CD4-positive, alpha-beta T cell treated with Interleukin-12 subunit alpha and Interleukin-12 subunit beta, for 1 hour (primary cell): Measurements from ENCODE around the gene CLDND2.
A peak's percentile ranks its signal among the peaks of the same experiment; 100 is the strongest.

ENCODE experiments used
- DNase-seq: peaks from one replicate; pipeline ENCODE4 v3.0.0-alpha.2; 2020

CLDND2 gene

DNA sequence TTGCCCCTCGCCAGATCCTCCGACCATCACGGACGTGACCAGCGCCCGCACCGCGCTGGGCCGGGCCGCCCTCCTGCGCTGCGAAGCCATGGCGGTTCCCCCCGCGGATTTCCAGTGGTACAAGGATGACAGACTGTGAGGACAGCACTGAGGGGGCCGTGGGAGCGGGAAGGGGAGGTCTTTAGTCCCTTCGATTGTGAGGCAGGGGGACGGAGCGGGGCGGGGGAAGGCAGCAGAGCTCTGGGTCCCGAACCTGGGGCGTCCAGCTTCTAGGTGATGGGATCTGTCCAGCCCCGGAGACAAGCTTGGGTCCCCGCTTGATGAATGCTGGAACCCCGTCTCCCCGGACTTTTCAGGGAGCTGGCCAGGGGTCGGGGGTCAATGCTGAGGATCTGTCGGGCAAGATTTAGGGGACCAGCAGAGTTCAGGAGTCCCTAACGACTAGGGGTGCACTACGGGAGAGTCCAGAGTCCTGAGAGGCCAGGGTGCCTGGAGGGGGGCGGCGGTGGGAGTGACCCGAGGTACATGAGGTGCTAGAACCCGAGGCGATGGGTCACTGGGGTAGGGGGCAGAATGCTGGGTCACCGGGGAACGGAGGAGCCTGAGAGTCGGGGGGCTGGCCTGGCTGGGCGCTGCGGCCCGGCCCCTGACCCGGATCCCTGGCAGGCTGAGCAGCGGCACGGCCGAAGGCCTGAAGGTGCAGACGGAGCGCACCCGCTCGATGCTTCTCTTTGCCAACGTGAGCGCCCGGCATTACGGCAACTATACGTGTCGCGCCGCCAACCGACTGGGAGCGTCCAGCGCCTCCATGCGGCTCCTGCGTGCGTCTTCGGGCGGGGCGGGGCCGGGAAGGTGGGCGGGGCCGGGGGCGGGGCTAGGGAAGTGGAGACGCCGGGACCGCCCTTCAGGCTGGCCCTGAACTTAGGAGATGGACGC, 41.5 kb downstream of the CLDND2 start:
- DNase-seq, result peak; percentile 44

DNA sequence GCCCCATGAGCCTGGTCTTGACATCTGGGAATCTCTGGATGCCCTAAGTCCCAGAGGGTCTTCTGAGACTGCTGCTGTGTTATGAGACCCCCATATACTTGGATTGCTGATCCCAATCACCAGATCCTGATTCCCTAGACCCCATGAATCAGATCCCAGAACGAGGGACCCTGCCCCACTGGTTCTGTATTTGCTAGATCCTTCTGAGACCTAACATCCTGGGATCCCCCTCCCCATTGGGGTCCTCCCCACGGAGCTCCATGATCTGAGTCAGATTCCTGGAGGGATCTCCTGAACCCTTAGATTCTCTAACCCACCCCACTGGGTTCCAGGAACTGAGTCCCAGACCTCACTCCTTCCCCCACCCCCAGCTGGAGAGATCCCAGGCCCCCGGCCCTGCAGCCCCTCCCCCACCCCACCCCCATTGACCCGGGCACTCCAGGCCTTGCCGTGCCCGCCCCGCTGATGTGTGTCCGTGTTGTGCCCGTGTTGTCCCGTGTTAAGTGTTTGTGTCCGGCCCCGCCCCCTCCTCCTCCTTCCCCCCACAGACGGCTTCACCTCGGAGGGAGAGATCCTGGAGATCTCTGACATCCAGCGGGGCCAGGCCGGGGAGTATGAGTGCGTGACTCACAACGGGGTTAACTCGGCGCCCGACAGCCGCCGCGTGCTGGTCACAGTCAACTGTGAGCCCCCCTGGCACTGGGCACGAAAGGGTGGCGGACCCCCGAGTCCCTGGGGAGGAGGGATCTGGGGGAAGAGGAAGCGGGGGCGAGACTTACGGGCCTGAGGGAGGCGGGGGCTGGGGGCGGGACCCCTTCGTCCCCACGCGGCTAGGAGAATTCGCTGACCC, 42.4 kb downstream of the CLDND2 start:
- DNase-seq, result no peak

DNA sequence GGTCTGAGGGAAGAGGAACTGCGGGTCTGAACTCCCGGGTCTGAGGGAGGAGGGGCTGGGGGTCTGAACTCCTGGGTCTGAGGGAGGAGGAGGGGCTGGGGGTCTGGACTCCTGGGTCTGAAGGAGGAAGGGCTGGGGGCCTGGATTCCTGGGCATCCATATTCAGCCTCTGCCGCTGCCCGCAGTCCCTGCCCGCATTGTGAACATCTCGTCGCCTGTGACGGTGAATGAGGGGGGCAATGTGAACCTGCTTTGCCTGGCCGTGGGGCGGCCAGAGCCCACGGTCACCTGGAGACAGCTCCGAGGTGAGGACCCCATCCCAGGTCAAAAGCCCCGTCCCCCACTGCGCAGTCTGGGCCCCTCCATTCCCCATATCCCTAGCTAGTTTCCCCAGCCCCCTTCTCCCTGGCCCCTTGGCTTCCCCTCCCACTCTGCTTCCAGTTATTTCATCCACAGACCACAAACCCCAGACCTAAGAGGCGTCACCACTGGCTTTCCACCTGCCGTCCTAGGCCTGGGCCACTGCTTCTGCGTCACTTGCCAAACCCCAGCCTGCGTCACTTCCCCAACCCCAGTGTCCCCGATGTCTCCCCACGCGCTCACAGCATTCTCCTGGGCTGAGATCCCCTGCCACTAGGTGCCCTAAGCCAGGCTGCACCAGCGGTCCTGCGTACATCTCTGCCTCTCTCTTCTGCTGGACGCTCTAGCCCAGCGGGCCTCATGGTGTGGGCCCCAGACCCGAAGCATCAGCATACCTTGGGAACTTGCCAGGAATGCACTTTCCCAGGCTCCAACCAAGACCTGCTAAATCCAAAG, 43.4 kb downstream of the CLDND2 start:
- no peak for DNase-seq

DNA sequence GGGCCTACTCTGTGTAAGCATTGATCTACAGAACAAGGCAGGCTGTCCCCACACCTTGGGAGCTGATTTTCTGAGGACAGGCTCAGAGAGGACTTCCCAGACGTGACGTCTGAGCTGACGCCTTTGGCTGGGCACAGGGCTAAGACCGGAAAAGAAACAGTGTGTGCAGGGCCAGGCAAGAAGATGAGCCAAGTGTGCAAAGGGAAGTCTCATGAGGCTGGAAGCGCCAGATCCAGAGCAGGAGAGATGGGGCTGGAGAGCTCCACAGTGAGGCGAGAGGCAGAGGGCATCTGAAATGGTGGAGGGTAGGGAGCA, 44.7 kb downstream of the CLDND2 start:
- DNase-seq, result no peak

DNA sequence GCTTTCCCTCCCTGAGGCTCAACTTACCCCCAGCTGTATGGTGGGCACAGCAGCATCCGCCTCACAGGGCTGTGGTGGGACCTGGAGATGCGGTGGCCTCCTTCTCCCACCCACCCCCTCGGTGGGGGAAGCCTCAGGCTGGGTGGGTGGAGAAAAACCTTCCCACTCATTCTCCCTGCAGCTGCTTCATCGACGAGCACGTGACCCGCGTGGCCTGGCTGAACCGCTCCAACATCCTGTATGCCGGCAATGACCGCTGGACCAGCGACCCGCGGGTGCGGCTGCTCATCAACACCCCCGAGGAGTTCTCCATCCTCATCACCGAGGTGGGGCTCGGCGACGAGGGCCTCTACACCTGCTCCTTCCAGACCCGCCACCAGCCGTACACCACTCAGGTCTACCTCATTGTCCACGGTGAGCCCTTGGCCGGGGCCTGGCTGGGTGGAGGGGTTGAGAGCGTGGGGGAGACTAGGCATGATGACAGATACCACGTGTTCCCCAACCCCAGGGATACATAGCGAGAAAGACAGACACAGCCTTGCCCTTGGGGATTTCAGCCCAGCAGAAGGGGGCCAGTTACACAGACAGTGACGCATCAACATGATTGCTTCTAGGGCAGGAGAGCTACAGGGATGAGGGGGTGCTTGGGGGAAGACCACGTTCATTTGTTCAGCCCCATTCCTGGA, 45.2 kb downstream of the CLDND2 start:
- no peak for DNase-seq

DNA sequence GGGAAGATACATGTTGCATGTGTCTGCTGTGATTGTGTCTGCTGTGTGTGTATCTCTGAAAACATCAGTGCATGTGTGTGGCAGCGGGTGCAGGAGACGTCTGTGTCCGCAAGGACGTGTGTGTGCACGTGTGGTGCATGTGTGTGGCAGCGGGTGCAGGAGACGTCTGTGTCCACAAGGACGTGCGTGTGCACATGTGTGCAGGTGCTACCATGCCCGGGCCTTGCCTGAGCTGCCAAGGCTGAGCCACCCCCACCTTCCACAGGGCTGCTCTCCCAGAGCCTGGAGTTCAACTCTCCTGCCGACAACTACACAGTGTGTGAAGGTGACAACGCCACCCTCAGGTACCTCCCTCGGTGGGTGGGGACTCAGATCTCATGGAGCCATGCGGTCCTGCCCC, 47.0 kb downstream of the CLDND2 start:
- DNase-seq, result no peak

DNA sequence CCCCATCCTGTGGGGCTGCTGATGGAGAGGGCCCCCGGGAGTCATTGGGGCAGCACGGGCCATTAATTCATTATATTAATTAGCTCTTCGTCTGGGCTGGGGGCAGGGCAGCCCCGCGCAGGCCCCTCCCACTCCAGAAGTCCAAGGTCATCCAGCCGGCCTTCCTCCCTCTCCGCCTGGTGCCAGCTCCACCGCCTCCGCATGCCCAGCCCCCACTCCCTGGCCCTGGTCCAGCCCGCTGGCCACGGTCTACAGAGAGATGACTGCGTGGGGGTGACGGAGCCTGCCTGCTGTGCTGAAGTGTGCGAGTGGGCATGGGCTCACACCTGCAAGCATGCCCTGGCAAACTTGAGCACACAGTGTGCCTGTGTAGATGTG, 48.5 kb downstream of the CLDND2 start:
- no peak for DNase-seq

DNA sequence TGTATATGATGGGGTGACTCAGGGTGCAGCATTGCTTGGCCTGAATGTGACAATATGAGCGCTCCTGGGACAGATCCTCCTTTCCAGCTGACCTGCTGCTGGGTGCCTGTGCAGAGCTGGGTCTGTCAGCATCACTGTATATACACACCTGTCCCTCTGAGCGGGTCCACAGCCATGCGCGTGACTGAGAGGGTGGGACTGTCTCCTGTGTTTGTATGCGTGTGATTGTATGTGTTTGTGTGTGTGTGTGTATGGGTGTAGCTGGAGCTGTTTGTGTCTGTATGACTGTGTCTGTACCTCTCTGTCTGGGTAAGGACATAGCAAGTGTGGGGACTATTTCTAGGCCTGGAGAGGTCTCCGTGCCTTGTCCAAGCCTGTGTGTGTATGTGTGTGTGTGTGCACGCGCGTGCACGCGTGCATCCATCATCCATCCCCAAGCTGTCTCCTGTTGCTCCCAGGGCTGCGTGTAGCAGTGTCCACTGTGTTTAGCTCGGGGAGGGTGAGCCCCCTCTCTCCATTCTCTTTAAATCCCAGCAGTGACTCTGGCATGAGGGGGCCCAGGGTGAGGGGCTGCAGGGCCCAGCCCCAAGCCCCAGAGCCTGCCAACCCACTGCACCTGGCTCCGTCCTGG, 49.0 kb downstream of the CLDND2 start:
- no peak for DNase-seq

DNA sequence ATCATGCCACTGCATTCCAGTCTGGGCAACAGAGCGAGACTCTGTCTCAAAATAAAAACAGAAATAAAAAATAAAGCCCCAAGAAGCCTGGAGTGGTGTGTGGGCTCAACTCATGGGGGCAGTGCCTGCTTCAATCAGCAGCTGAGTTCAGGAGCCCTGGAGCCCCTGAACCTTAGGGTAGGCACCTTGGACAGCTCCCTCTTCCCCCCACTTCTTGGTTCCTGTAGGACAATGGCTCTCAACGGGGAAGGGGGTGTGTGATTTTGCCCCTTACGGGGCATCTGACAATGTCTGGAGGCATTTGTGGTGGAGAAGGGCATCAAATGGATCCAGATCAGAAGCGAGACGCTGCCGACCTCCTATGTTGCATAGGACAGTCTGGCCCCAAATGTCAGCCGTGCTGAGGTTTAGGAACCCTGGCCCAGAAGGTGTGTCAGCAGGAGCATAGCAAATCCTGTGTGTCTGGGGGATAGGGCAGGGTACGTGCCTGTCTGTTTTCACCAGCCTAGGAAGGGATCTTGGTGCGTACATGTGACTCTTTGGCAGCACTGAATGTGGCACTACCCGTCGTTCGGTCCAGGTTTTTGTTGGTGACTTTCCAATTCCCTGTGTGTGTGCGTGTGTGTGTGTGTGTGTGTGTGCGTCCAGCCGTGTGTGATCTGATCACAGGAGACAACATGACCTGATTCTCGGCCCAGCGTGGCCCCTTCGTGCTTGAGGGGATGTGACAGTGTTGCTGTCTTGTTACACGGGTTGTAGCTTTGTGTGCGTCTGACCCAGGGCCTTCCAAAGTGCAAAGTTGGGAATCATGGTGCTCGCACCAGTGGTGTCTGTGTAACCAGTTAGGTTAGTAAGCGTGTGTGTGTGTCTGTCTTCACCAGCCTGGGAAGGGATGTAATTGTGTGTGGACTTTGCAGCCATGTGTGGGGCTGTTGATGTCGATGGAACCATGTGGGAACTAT, 49.8 kb downstream of the CLDND2 start:
- no peak for DNase-seq

DNA sequence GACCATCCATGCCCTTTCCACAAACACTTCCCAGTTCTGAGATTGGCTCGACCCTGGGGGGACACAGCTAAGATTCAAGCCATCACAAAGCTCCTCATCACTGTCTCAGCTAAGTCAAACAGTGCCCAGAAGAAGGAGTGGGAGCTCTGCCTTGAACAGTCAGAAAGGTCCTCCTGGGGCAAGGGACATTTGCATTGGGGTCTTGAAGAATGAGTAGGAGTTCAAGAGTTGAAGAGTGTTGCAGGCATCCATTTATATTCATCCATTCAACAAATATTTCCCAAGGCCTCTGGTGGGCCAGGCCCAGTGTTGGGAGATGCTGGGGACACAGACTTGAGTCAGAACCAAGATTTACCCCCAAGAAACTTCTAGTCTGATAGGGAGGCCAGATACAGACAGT, 50.8 kb downstream of the CLDND2 start:
- DNase-seq, result no peak

DNA sequence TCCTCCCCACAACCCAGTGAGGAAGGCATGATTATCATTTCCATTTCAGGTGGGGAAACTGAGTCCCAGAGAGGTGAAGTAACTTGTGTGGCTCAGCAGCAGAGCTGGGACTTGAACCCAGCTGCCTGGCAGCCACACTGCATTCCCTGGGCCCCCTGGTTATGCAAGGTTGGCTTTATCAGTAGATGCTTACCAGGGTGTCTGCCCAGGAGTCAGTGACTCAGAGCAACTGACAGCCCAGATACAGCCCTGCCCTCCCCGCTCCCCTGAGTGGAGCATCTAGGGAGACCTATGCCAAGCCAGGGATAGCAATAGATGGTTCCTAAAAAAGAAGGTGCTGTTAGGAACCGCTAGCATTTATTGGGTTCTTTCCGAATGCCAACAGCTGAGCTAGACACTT, 51.4 kb downstream of the CLDND2 start:
- DNase-seq, result no peak
